OCI-LY1 (cell line): Measurements from ENCODE around the gene COQ2.

Experiments
- CTCF ChIP-seq: fragments of 200-600 bp; sonication (generic), shearing (Covaris generic); IDR thresholded peaks from 2 replicates; pipeline ENCODE4 v1.5.1; 2017; ENCODE audit warnings: mild to moderate bottlenecking, antibody characterized with exemption, low read length, moderate library complexity, mixed read lengths
- EZH2 ChIP-seq: fragments of 200-600 bp; sonication (generic), shearing (Covaris generic); IDR thresholded peaks from 2 replicates; pipeline ENCODE4 v1.8.0; 2017; ENCODE audit warnings: borderline replicate concordance, mixed run types, mild to moderate bottlenecking, antibody characterized with exemption, low read length, moderate library complexity, mixed read lengths

DNA sequence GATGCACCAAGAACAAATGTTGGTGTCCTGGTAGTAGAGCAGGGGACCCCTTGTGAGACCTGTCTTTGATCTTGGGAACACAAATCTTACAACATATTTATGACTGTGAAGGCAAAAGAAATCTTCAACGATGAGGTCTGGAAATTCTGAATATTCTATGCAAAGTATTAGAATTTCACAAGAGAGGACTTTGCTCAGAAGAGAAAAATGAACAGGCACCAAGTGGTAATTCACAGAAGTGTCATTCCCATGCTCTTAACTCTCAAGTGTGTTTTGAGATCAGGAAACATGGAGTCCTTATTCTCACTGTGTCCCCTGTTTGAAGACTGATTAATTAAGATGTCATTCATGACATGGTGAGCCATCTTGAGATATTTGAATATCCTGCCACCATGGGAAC, 52.5 kb downstream of the COQ2 start:
- no peak for TF ChIP-seq CTCF
- no peak for TF ChIP-seq EZH2
